ENCODE results near the gene OARD1. TPM values are rescaled to one million over a fixed set of nuclear protein-coding genes. Genes with fewer than 3 reads are reported as not detected.

The OARD1 gene
- total RNA-seq, 1 donor = 7.2 TPM

DNA sequence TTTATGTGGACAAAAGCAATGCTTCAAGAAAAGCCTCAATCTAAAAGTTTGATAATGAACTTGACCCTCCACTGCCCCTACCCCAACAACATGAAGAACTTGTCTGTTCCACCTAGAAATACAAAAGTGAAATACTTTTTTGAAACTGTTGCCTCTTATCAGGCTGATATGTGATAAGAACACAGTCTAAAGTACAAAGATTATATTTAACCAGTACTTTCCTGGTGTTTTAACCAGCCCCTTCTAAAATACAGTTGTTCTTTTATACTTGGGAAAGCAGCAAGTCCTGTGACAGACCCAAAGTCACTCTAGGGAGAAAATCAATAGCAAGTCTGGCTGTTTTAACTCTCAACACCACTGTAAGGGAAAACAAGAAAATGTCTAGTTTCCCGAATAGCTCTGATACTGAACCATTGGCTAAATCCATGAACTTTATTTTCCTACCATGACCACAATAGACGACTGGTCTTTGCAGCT, 6.6 kb downstream of the OARD1 start:
- no peak overlapping the region for H3K4me2 ChIP-seq (ENCODE audit: insufficient read depth, low read length)
- H3K27ac ChIP-seq (ENCODE audit: low read depth, low read length) = no peak overlapping the region
- H3K79me2 ChIP-seq (ENCODE audit: insufficient read depth, low read length) = no peaks in the 10 kb centered on the region
- no peak overlapping the region for H3K4me3 ChIP-seq (ENCODE audit: insufficient read depth, low read length)
- no peaks in the 10 kb centered on the region for H3K9me3 ChIP-seq (ENCODE audit: low read depth, low read length)
- H4K20me1 ChIP-seq (ENCODE audit: insufficient read depth, low read length) = no peaks in the 10 kb centered on the region
- H3K27me3 ChIP-seq (ENCODE audit: insufficient read depth, low read length) = no peaks in the 10 kb centered on the region
- TF ChIP-seq, protein P1, sequence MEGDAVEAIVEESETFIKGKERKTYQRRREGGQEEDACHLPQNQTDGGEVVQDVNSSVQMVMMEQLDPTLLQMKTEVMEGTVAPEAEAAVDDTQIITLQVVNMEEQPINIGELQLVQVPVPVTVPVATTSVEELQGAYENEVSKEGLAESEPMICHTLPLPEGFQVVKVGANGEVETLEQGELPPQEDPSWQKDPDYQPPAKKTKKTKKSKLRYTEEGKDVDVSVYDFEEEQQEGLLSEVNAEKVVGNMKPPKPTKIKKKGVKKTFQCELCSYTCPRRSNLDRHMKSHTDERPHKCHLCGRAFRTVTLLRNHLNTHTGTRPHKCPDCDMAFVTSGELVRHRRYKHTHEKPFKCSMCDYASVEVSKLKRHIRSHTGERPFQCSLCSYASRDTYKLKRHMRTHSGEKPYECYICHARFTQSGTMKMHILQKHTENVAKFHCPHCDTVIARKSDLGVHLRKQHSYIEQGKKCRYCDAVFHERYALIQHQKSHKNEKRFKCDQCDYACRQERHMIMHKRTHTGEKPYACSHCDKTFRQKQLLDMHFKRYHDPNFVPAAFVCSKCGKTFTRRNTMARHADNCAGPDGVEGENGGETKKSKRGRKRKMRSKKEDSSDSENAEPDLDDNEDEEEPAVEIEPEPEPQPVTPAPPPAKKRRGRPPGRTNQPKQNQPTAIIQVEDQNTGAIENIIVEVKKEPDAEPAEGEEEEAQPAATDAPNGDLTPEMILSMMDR (IDR thresholded peaks at IDR 0.05; ENCODE audit: extremely low read depth, low read depth, low read length) = no peak
- H3K36me3 ChIP-seq (ENCODE audit: insufficient read depth, low read length) = peaks cover 2% of the 10 kb centered on the region
- no peak overlapping the region for H2AFZ ChIP-seq (ENCODE audit: low read length)
- no peak for DNase-seq (ENCODE audit: insufficient read length, low spot score, missing footprints)
- no peaks in the 10 kb centered on the region for H3K4me1 ChIP-seq (ENCODE audit: insufficient read depth, low read length)

DNA sequence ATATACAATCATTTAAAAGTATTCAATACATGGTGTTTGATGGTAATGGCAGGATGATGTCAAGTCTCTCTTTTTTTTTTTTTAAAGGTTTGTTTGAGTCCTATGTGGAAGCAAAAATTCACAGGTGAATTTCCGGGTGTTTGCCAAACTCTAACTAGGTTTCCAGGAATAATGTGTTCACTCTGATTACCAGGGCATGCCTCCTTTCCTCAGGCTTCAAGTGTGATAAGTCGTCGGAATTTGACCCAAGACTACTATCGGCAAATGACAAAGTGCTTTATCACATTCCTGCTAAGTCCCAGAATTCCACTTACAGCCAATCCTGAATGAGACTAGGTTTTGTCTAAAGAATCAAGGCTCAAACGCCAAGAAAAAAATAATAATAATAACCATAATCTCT, 7.3 kb downstream of the OARD1 start:
- no peaks in the 10 kb centered on the region for H3K79me2 ChIP-seq (ENCODE audit: insufficient read depth, low read length)
- no peaks in the 10 kb centered on the region for H3K27me3 ChIP-seq (ENCODE audit: insufficient read depth, low read length)
- DNase-seq (ENCODE audit: insufficient read length, low spot score, missing footprints) = no peak
- TF ChIP-seq, protein P1 (IDR thresholded peaks at IDR 0.05; ENCODE audit: extremely low read depth, low read depth, low read length) = no peak
- no peaks in the 10 kb centered on the region for H3K4me1 ChIP-seq (ENCODE audit: insufficient read depth, low read length)
- H3K27ac ChIP-seq (ENCODE audit: low read depth, low read length) = no peak overlapping the region
- H3K36me3 ChIP-seq (ENCODE audit: insufficient read depth, low read length) = peaks cover 2% of the 10 kb centered on the region
- H3K4me3 ChIP-seq (ENCODE audit: insufficient read depth, low read length) = no peak overlapping the region
- no peaks in the 10 kb centered on the region for H3K9me3 ChIP-seq (ENCODE audit: low read depth, low read length)
- H2AFZ ChIP-seq (ENCODE audit: low read length) = no peak overlapping the region
- no peak overlapping the region for H3K4me2 ChIP-seq (ENCODE audit: insufficient read depth, low read length)
- H4K20me1 ChIP-seq (ENCODE audit: insufficient read depth, low read length) = no peaks in the 10 kb centered on the region

DNA sequence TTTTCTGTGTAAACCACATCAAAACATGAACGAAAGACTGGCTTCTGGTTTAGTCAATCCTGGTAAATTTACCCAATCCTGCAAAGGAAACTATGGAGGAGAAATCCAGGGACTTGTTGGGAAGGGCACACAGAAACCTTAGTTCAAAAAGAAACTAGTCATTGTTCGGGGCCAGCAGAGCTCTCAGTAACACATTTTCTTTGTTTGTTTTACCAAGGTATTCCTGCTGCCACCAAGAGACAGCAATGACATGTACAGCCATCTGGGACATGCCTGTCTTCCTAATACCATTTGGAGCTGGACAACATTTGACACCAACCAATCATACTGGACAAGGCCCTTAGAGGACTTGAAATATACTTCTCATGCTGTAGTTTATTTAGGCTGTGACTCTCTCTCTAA, 8.3 kb downstream of the OARD1 start:
- Histone ChIP-seq H3K27me3 (ENCODE audit: insufficient read depth, low read length) (no peaks in the 10 kb centered on the region), H3K4me3 (ENCODE audit: insufficient read depth, low read length) (no peak overlapping the region), H2AFZ (ENCODE audit: low read length) (no peak overlapping the region), H3K9me3 (ENCODE audit: low read depth, low read length) (no peaks in the 10 kb centered on the region), H3K4me1 (ENCODE audit: insufficient read depth, low read length) (peaks cover 2% of the 10 kb centered on the region), H3K79me2 (ENCODE audit: insufficient read depth, low read length) (no peaks in the 10 kb centered on the region), H4K20me1 (ENCODE audit: insufficient read depth, low read length) (no peaks in the 10 kb centered on the region), H3K36me3 (ENCODE audit: insufficient read depth, low read length) (peaks cover 2% of the 10 kb centered on the region), H3K4me2 (ENCODE audit: insufficient read depth, low read length) (no peak overlapping the region), H3K27ac (ENCODE audit: low read depth, low read length) (no peak overlapping the region)
- TF ChIP-seq, protein P1 (IDR thresholded peaks at IDR 0.05; ENCODE audit: extremely low read depth, low read depth, low read length) = no peak
- DNase-seq (ENCODE audit: insufficient read length, low spot score, missing footprints) = no peak

DNA sequence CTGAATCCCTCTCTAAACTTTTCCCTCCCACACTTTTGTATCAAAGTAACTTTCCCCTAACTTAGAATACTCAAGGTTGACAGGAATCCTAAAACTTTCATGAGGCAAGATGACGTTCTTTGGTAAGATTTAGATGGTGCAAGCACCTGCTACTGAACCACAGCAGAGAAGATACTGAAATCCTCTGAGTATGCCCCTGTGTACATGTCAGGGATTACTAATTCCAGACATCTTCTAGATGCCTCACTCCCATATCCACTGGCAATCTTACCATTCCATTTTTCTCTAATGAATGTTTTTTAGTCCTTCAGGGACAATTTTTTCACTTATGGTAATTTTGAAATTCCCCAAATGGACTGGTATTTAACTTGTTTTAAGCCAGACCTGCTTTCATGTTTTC, 10.1 kb downstream of the OARD1 start:
- Histone ChIP-seq H2AFZ (ENCODE audit: low read length) (no peak overlapping the region), H3K79me2 (ENCODE audit: insufficient read depth, low read length) (no peaks in the 10 kb centered on the region), H3K36me3 (ENCODE audit: insufficient read depth, low read length) (no peaks in the 10 kb centered on the region), H4K20me1 (ENCODE audit: insufficient read depth, low read length) (no peaks in the 10 kb centered on the region), H3K4me3 (ENCODE audit: insufficient read depth, low read length) (no peak overlapping the region), H3K4me2 (ENCODE audit: insufficient read depth, low read length) (no peak overlapping the region), H3K27ac (ENCODE audit: low read depth, low read length) (no peak overlapping the region), H3K27me3 (ENCODE audit: insufficient read depth, low read length) (no peaks in the 10 kb centered on the region), H3K9me3 (ENCODE audit: low read depth, low read length) (no peaks in the 10 kb centered on the region), H3K4me1 (ENCODE audit: insufficient read depth, low read length) (peaks cover 2% of the 10 kb centered on the region)
- no peak for DNase-seq (ENCODE audit: insufficient read length, low spot score, missing footprints)
- TF ChIP-seq, protein P1 (IDR thresholded peaks at IDR 0.05; ENCODE audit: extremely low read depth, low read depth, low read length) = no peak

All from osteoblast (primary cell).